NCI-H2081 (cell line): ENCODE data around the gene EDN2.

Experiments
- DNase-seq, 2 experiments: peaks; one replicate each; lab custom pipeline; 2025; lab: John Stamatoyannopoulos, UW

EDN2 gene

GRCh38 chr1:41464885-41465284, 19.6 kb downstream of the EDN2 start:
- peak; percentile 17 to 67 for DNase-seq

GRCh38 chr1:41463516-41463915, 21.0 kb downstream of the EDN2 start:
- DNase-seq = no peak

GRCh38 chr1:41462680-41463004, 21.8 kb downstream of the EDN2 start:
- no peak for DNase-seq

- no peak for DNase-seq
These were observed 22.4 kb downstream of the EDN2 start for GRCh38 chr1:41461790-41462679.

- DNase-seq = no peak
These were observed 27.5 kb downstream of the EDN2 start for GRCh38 chr1:41456847-41457540.

GRCh38 chr1:41455479-41456332, 28.8 kb downstream of the EDN2 start:
- no peak for DNase-seq

- DNase-seq = peak; percentile 13 to 46
These were observed 30.1 kb downstream of the EDN2 start for GRCh38 chr1:41454406-41454805.

- DNase-seq = no peak
These were observed 31.7 kb downstream of the EDN2 start for GRCh38 chr1:41452704-41453290.

- DNase-seq = no peak
These were observed 33.7 kb downstream of the EDN2 start for GRCh38 chr1:41450747-41451285.

GRCh38 chr1:41449326-41449921, 35.1 kb downstream of the EDN2 start:
- no peak for DNase-seq

- no peak for DNase-seq
These were observed 35.7 kb downstream of the EDN2 start for GRCh38 chr1:41448821-41449220.

GRCh38 chr1:41447995-41448770, 36.3 kb downstream of the EDN2 start:
- DNase-seq = no peak

GRCh38 chr1:41446851-41447610, 37.5 kb downstream of the EDN2 start:
- DNase-seq = no peak

GRCh38 chr1:41444785-41445184, 39.7 kb downstream of the EDN2 start:
- no peak for DNase-seq

- DNase-seq = no peak
These were observed 40.2 kb downstream of the EDN2 start for GRCh38 chr1:41444246-41444645.

GRCh38 chr1:41442697-41443251, 41.7 kb downstream of the EDN2 start:
- DNase-seq = no peak

GRCh38 chr1:41440321-41441085, 44.0 kb downstream of the EDN2 start:
- no peak for DNase-seq

GRCh38 chr1:41439234-41439633, 45.2 kb downstream of the EDN2 start:
- DNase-seq = no peak

GRCh38 chr1:41438711-41439110, 45.8 kb downstream of the EDN2 start:
- no peak for DNase-seq
